ENCODE results near the gene UCN2. TPM values are rescaled to one million over a fixed set of nuclear protein-coding genes. Genes with fewer than 3 reads are reported as not detected.

Gene UCN2
- not detected in 2 replicates for total RNA-seq (2014; rRNA removed; shearing (Covaris generic))
- 1.0 TPM in 1 of 2 replicates, not detected in the other for polyA plus RNA-seq (2014; cell fraction: nucleus; rRNA removed)

GRCh38 chr3:48563382-48563918 lies at the start of gene UCN2:
TSS of gene UCN2 (minus strand) at chr3:48563781. CDS start at chr3:48563124, 657 bp downstream.
- DNase-seq (ENCODE audit: extremely low read depth, low read depth): no peak

DNA sequence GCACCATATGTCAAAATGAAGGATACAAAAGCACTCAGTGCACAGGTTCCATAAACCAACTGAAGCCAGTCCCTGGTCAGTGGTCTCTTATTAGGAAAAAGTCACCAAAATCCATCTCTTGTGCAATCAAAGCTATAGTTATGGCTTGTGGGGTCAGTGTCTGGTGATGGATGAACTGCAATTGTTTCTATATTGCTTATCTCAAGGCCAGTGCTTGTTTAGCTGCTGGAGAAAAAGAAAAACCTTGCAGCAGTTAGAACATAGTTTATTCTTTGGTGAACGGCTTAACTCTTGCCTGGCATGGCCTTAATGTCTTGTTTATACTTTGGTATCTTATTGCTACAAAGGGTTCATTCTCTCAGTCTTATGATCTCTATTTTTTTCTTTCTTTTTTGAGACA lies 48.7 kb upstream of the UCN2 start:
- no peak for DNase-seq (ENCODE audit: extremely low read depth, low read depth)

DNA sequence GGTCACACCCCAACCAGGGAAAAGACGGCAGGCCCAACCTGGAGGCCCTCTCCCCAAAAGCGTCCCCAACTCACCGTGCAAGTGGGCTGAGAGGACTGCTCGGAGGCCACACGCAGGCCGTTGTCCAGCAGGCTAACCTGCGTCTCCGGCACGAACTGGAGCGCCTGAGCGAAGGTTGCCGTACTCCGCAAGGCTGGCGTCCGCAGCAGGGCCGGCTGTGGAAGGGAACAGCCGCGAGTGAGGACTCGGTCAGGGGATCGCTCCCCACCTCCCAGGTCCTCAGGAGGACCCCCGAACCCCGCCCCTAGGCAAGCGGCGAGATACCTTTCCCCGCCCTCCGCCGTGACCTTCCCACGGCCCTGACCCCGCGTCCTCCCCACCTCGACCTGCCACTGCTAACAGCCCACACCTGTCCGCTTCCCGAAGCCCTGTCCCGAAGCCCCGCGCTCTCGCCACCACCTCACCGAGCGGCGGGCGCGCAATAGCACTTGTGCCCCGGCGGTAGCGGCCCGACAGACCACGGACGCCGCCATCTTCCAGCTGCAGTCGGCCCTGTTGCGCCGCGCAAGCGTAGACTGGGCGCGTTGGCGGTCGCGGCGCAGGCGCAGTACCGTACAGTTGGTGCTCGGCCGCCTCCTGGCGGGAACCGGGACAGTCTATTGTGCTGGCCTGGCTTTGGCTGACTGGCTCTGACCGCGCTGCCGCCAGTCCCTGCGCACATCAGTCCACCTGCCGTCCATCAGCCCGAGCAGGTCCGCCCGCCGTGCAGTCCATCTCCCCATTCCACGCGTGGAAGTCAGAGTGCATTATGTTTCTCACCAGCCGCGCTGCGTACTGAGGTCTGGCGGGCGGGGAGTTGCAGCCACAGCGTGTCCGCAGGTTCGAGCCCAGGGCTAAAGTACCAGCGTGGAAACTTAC lies 45.8 kb upstream of the UCN2 start, which contains the start of gene UQCRC1:
Gene UQCRC1, minus strand, starts transcription at position 559 of the 918 bp plus-strand sequence. Its CDS starts 26 bp downstream, at position 533.
- DNase-seq (ENCODE audit: extremely low read depth, low read depth): peak; percentile 84

- no peak for DNase-seq (ENCODE audit: extremely low read depth, low read depth)
Observed at GRCh38 chr3:48607519-48607918, 43.9 kb upstream of the UCN2 start.

DNA sequence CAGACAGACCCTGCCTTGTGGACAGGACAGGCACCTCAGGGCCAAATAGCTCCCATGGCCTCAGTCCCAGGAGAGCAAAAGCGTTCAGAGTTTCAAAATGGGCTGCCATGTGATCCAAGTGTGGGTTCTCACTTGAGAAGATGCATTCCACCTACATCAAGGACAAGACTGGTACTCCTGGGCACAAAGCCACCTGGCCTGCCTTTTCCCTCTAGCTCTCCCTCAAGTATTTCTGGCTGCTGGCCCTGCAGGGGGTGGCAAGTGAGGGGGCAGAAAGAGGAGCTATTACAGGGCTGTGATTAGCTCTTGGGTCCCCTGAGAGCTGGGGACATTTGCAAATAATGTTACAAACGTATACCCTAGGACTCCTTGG lies 38.0 kb upstream of the UCN2 start:
- no peak for DNase-seq (ENCODE audit: extremely low read depth, low read depth)

- no peak for DNase-seq (ENCODE audit: extremely low read depth, low read depth)
Observed at GRCh38 chr3:48600711-48601621, 37.4 kb upstream of the UCN2 start.

- no peak for DNase-seq (ENCODE audit: extremely low read depth, low read depth)
Observed at GRCh38 chr3:48599509-48600285, 36.1 kb upstream of the UCN2 start.

GRCh38 chr3:48599077-48599501 lies 35.5 kb upstream of the UCN2 start:
- no peak for DNase-seq (ENCODE audit: extremely low read depth, low read depth)

DNA sequence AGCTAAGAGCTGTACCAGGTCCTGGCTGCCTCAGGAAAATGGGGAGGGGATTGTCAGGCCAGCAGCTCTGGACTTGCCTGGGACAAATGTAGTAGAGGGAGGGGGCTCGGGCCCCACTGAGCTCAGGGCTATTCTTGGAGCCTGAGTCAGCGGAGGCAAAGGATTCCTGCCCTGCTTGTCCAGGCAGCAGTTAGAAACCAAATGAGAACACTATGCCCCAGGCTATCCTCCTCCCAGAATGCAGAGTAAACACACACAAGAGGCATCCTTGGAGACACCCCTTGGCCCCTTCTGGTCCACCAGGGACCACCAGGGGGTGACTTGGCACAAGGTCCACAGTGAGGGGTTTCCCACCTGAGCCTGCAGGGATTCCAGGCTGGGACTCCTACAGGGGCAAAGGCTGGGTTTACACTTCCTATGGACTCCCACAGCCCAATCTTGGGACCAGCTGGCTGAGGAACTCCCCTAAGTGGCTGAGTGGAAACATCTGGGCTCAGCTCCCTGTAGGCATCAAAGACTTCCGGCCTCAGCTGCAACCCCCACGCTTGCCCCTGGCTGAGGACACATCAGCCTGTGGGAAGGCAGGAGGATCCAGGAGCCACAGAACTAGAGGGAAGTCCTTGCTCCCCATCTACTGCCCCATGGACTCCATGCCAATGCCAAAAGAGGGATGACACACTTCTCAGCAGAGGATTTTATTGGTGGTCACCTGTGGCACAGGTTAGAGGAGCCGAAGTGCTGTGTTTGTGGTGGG lies 34.9 kb upstream of the UCN2 start:
- DNase-seq (ENCODE audit: extremely low read depth, low read depth): no peak

DNA sequence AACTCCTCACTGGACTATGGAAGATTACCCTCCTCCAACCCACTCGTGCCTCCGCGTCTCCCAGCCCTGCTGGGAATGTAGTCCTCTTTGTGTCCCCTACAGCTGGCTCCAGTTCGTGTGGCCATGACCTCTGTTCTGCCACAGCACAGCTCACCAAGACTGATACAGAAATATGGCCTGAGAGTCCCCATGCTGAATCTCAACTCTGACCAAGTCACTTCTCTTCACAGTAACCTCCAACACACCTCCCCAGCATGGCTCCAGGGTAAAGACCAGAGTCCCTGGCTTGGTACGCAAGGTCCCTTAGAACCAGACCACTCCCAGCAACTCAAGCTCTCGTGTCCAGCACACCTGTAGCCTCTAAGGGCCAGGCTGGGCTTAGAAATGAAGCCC lies 33.8 kb upstream of the UCN2 start:
- no peak for DNase-seq (ENCODE audit: extremely low read depth, low read depth)

DNA sequence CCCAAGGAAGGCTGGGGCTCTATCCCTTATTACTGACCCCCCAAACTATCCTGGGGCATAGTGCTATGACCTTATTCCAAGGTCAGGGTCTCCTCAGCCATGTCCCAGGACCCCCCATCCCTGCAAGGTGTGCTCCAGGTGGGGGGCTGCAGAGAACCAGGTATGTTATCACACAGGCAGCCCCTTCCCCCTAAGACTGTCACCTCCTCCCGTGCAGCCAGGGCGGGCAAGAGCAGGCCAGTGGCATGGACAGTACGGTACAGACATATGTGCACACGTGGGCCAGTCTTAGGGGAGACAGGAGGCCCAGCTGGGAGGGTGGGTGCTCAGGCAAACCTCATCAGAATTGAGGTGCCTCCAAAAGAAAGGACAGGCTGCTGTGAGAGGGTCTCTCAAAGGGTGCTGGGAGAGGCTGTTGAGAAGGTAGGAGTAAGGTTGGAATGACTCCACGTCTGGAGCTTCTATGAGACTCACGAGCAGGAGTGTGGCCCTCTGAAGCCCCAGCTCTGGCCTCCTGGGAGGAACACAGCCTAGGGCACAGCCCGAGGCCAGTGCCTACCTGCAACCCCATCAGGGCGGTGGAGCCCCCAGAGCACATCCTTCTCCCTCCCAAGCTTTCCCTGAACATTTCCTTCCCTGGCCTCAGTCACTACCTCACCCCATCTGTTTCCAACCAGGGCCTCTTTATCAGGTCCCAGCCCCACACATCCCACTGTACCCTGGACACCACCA lies 33.3 kb upstream of the UCN2 start:
- no peak for DNase-seq (ENCODE audit: extremely low read depth, low read depth)

DNA sequence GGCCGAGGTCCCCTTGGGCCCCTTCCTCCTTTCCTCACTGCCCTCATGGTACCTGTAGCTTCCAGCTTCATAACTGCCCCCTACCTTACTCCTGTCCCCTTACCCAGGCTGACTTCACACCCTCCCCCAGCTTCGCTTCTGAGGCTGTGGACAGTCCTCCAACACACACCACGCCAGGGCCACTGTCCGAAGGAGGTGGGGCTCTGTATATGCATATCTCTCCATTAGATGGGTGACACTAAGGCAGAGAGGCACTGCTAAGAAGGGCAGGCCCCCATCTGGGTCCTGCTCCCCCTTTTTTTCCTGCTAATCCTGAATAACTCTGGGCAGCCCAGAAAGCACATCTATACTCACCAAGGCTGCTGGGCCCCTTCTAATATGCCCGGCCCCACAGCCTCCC lies 32.6 kb upstream of the UCN2 start:
- DNase-seq (ENCODE audit: extremely low read depth, low read depth): no peak

DNA sequence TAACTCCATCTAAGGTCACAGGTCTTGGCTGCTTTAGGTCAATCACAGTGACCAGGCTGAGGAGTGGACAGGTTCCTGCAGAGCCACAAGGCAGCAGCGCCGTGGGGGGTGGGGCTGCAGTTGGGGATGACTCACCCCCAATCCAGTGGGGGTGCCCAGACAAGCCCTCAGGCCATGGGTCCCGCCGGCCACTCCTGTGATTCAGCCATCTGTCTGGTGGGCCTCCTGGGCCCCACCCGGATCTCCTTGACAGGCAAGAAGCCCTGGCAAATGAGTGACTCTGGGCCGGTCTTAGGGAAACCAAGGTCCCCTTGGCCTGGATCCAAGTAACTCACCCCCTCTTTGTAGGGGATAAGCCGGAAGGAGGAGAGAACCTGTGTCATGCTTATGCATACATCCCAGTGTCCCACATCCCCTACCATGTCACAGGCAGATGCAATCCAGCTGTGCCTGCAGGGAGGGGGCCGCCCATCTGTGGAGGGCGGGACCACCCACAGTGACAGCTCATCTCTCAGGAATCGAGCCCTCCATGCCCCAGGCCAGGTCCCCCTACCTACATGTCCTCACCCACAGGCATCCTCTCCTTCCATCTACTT lies 32.0 kb upstream of the UCN2 start:
- DNase-seq (ENCODE audit: extremely low read depth, low read depth): no peak

DNA sequence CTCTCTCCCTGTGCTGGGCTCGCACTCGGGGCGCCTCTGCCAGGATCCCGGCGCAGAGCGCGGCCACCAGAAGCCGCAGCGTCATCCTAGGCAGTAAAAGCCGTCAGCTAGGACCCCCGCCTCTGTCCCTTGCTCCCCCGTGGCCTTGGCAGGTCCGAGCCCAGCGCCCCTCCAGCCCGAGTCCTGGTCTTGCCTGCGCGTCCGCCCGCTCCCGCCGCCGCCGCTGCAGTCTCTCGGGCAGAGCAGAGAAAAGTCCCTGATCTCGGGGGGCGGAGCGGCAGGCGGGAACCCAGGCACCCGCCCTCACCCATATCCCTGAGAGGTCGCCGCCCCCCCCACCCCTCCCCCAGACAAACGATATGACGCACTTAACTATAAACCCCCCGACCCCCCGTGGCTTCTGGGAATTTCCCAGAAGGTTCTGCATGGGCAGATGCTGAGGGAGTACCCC lies 31.5 kb upstream of the UCN2 start, which contains the start of gene COL7A1:
Gene COL7A1, minus strand, starts transcription at position 255 of the 451 bp plus-strand sequence. Its CDS starts 170 bp downstream, at position 85.
- DNase-seq (ENCODE audit: extremely low read depth, low read depth): no peak

GRCh38 chr3:48594417-48595049 lies 31.0 kb upstream of the UCN2 start:
- no peak for DNase-seq (ENCODE audit: extremely low read depth, low read depth)

DNA sequence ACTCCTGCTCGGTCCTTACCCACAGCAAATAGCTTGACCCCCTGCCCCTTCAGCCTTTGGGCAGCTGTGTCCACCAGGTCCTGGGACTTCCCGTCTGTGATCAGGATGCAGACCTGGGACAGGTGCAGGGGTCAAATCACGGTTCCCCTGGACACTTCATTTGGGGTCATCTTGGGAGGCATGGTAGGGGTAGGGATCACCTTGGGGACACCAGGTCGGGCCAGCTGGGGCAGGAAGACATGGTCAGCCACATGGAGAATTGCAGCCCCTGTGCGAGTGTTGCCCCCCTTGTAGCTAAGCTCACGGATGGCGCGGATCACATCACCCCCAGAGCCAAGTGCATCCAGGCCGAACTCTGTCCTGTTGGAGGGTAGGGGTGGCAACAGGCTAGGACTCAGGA lies 29.8 kb upstream of the UCN2 start:
- no peak for DNase-seq (ENCODE audit: extremely low read depth, low read depth)

GRCh38 chr3:48592519-48593087 lies 29.0 kb upstream of the UCN2 start:
- no peak for DNase-seq (ENCODE audit: extremely low read depth, low read depth)

Data from NCI-H460 (cell line).